SK-N-MC (cell line): ENCODE data around the gene GALC.
A peak's percentile ranks its signal among the peaks of the same experiment; 100 is the strongest.

Source experiments
- DNase-seq: peaks from one replicate; pipeline ENCODE4 v3.0.0-alpha.2; 2011; ENCODE audit warnings: low read depth, low spot score
- H3K27ac ChIP-seq: fragments of 200-600 bp; sonication (generic); 2 replicates; pipeline ENCODE4 v1.5.1; 2016; ENCODE audit warnings: mixed run types
- H3K36me3 ChIP-seq: fragments of 200-600 bp; sonication (generic); 2 replicates; pipeline ENCODE4 v1.6.1; 2017; ENCODE audit warnings: antibody characterized with exemption, low read length, mixed read lengths; ENCODE audit not compliant: insufficient read depth
- H3K4me3 ChIP-seq: fragments of 200-600 bp; sonication (generic); 2 replicates; pipeline ENCODE4 v1.5.1; 2016
- H3K9ac ChIP-seq: fragments of 200-600 bp; sonication (generic); 2 replicates; pipeline ENCODE4 v1.8.0; 2017; ENCODE audit warnings: mixed run types, mixed read lengths; ENCODE audit not compliant: insufficient read length
- H3K9me3 ChIP-seq: fragments of 200-600 bp; sonication (generic); 2 replicates; pipeline ENCODE4 v1.6.1; 2017; ENCODE audit warnings: low read depth, mild to moderate bottlenecking, antibody characterized with exemption, low read length, moderate library complexity, mixed read lengths
- EZH2 ChIP-seq: fragments of 200-600 bp; sonication (generic); IDR thresholded peaks from one replicate; pipeline ENCODE4 v1.6.1; 2017; ENCODE audit warnings: antibody characterized with exemption
- FOXP2 ChIP-seq: optimal IDR thresholded peaks from 2 replicates; pipeline ENCODE3; 2011; ENCODE audit warnings: mild to moderate bottlenecking, moderate library complexity; ENCODE audit not compliant: insufficient read depth; ENCODE audit errors: extremely low read length, control extremely low read depth
- POLR2AphosphoS5 ChIP-seq: IDR thresholded peaks from 2 replicates; pipeline ENCODE4 v1.6.1; 2012; ENCODE audit warnings: mild to moderate bottlenecking, low read depth, low read length, borderline replicate concordance

Gene GALC

DNA sequence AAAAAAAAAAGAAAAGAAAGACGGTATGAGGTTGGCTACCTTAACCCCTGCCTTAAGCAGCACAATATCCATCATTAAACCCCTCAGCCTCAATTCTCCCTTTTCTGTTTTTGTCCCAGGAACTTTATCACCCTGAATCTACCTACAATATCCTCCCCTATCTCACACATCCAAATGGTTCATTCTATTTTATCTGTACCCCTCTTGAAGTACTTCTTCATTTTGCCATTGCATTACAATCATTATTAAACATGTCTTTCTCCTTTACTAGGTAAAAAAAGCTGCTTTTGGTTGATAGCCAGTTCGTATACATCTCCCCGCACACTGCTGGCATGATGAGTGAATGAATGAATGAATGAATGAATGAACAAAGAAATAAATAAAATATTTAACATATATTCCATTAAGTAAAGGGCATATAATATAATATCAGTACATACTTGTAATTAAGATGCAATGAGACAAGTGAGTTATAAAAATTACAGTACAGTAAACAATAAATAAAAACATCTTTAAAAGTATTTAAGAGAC is 11.6 kb upstream of the GALC start:
- H3K9ac ChIP-seq = no peak overlapping the region

DNA sequence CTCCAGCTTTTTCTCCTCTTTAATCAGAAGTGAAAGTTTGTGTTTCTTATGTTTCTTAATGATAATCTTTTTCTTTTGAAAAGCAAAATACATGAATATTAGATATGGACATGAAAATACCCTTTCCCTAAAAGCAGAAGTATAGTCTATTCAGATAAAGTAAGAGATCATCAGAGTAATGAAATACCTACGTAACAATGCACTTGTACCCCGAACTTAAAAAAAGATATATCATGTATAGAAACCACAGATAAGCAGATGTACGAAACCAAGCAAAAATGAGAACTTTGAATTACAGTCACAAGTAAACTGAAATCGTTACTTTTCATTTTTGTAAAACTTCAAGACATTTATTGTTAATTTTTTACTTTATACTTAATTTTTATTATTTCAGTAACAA is 10.4 kb upstream of the GALC start:
- no peak for DNase-seq
- no peaks in the 10 kb centered on the region for H3K9me3 ChIP-seq
- no peak overlapping the region for H3K27ac ChIP-seq
- no peaks in the 10 kb centered on the region for H3K36me3 ChIP-seq
- H3K9ac ChIP-seq = no peak overlapping the region
- TF ChIP-seq POLR2AphosphoS5 = no peak
- no peak overlapping the region for H3K4me3 ChIP-seq

More for the DNA sequence above, 11.6 kb upstream of the GALC start:
- Histone ChIP-seq H3K27ac (no peak overlapping the region), H3K9me3 (no peaks in the 10 kb centered on the region), H3K4me3 (no peak overlapping the region), H3K36me3 (no peaks in the 10 kb centered on the region)
- DNase-seq = no peak
- TF ChIP-seq EZH2 (no peak), POLR2AphosphoS5 (no peak), FOXP2 (no peak)

- H3K9me3 ChIP-seq = no peaks in the 10 kb centered on the region
- H3K27ac ChIP-seq = no peak overlapping the region
- no peak overlapping the region for H3K4me3 ChIP-seq
- TF ChIP-seq FOXP2 = no peak
- TF ChIP-seq EZH2 = no peak
- no peak for TF ChIP-seq POLR2AphosphoS5
- no peaks in the 10 kb centered on the region for H3K36me3 ChIP-seq
- no peak overlapping the region for H3K9ac ChIP-seq
- no peak for DNase-seq
These were observed 9.6 kb upstream of the GALC start for GRCh38 chr14:88002421-88003075.

DNA sequence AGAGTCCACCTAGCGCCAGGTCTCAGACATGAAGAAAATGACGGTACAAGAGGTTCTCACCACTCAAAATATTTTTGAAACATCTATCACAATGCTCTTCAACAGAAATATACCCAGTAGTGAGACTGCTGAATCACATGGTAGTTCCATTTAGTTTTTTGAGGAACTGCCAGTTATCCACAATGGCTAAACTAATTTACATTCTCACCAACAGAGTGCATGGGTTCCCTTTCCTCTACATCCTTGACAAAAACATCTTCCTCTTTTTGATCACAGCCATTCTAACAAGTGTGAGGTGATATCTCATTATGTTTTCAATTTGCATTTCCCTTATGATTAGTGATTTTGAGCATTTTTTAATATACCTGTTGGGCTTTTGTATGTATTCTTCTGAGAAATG is 6.3 kb upstream of the GALC start:
- DNase-seq = no peak
- Histone ChIP-seq H3K9me3 (no peaks in the 10 kb centered on the region), H3K27ac (no peak overlapping the region), H3K4me3 (no peak overlapping the region), H3K36me3 (no peaks in the 10 kb centered on the region), H3K9ac (no peak overlapping the region)
- no peak for TF ChIP-seq POLR2AphosphoS5
- no peak for TF ChIP-seq EZH2
- TF ChIP-seq FOXP2 = no peak

DNA sequence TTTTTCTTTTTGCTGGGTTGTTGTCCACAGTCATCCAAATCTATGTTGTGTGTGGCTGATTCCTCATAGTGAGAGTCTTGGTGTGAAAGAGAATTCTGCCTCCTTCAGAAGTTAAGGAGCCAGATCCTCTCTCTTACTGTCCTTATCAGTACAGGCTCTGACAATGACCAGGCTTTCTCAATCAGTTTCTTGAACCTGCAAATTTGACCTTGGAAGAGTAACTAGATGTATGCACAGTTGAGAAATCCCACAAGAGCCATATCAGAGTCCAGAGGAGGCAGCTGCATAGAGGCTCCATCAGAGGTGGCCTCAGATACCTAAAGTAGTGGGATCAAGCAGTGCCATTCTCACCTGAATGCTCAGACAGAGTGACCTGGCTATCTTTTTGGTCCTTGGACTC is 5.5 kb upstream of the GALC start:
- Histone ChIP-seq H3K36me3 (no peaks in the 10 kb centered on the region), H3K27ac (no peak overlapping the region), H3K4me3 (no peak overlapping the region), H3K9ac (no peak overlapping the region), H3K9me3 (no peaks in the 10 kb centered on the region)
- DNase-seq = no peak
- TF ChIP-seq POLR2AphosphoS5 (no peak), EZH2 (no peak), FOXP2 (no peak)

GRCh38 chr14:87996291-87996592 is 3.3 kb upstream of the GALC start:
- DNase-seq = no peak
- H3K27ac ChIP-seq = peak overlapping the region; percentile 29; the same call in 1 of the 2 replicates
- no peak for TF ChIP-seq EZH2
- TF ChIP-seq FOXP2 = no peak
- TF ChIP-seq POLR2AphosphoS5 = no peak
- H3K9ac ChIP-seq = no peak overlapping the region
- H3K9me3 ChIP-seq = no peaks in the 10 kb centered on the region
- H3K4me3 ChIP-seq = no peak overlapping the region
- no peaks in the 10 kb centered on the region for H3K36me3 ChIP-seq

DNA sequence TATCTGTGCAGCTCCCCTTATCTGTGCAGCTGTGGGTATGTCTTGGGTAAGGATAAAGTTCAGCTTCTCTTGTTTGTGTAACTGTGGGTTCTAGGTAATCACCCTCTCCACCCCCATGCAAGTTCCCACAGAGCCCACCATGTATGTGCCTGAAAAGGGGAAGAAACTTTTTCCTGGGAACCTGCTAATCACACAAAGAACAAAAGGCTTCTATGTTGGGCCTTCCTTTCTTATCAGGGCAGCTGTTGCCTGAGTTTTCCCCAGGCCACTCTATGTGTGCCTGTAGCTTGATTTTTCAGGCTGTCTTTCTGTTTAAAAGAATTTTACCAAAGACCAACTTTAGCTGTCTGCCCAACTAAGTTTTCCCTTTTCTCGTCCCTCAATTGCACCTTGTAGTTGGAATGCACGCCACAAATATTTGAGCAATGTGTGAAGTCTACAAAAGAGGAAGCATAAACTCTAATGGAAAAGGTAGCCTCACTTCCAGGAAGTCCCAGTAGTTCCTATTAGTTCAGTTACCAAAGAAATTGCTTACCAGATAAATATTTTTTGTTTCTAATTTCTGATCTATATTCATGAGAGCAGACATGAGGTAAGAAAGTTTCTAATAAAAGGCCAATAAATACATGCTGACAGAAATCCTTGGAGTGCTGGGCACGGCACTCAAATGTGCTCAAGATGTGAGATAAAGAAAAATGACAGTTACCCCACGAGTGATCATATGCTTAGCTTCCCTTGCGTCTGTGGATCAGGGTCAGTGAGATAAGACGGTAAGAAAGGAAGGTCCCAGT is 2.7 kb upstream of the GALC start:
- peak overlapping the region; percentile 29; the same call in 1 of the 2 replicates for H3K27ac ChIP-seq
- no peak overlapping the region for H3K9ac ChIP-seq

GRCh38 chr14:87994974-87995373 is 2.0 kb upstream of the GALC start:
- H3K36me3 ChIP-seq = no peaks in the 10 kb centered on the region
- H3K27ac ChIP-seq = no peak overlapping the region
- no peaks in the 10 kb centered on the region for H3K9me3 ChIP-seq
- H3K4me3 ChIP-seq = no peak overlapping the region
- no peak for DNase-seq
- TF ChIP-seq POLR2AphosphoS5 (no peak), EZH2 (no peak), FOXP2 (no peak)
- no peak overlapping the region for H3K9ac ChIP-seq

More for the DNA sequence above, 2.7 kb upstream of the GALC start:
- Histone ChIP-seq H3K36me3 (no peaks in the 10 kb centered on the region), H3K9me3 (no peaks in the 10 kb centered on the region), H3K4me3 (no peak overlapping the region)
- TF ChIP-seq EZH2 = no peak
- no peak for TF ChIP-seq FOXP2
- no peak for TF ChIP-seq POLR2AphosphoS5
- DNase-seq = no peak
